Suprapubic skin (tissue), 3 donors: ENCODE results near the gene PSMG3.

Experiments
- POLR2A ChIP-seq, 2 donors: fragments of 450-650 bp; IDR thresholded peaks; one replicate each; pipeline ENCODE4 v1.6.1; 2017; ENCODE audit warnings: antibody characterized with exemption in 2 of 2, mild to moderate bottlenecking in 2 of 2, moderate library complexity in 2 of 2
- TF ChIP-seq, protein P1 (sequence below), 2 donors: fragments of 200-600 bp in 1 of 2; fragments of 450-650 bp in 1 of 2; sonication (generic) in 1 of 2; IDR thresholded peaks; one replicate each; pipeline ENCODE4 v1.5.1; 2016 to 2019; ENCODE audit warnings: antibody characterized with exemption in 2 of 2, mild to moderate bottlenecking in 1 of 2, moderate library complexity in 1 of 2

DNA sequence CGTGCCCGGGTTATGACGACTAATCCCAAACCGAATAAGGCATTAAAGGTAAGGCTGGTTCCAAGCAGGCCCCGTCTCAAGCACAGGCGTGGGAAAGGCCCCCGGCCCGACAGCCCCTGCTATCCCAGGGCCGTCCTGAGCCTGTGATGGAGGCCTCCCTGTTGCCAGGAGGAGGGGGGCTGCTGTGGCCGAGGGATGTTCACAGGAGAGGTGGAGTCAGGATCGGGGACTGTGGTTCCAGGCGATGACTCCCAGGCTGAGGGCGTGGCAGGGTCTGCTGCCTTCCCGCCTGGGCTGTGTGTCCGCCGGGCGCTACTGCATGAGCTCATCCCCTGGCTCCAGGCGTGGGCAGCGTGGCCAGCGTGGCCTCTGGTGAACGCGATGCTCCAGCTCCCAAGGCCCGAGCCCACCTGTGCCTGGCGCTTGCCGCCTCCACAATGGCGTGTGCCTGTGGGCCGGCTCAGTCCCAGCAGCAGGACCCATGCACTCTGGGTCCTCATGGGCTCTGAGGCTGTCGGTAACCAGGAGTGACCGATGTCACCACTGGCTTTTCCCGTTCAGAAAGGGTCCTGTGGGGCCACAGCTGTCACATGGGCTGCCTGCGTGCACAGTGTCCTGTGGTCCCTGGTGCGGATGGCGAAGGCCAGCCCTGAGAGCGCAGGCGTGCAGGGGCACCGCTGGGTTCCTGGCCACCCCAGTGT is 30.5 kb downstream of the PSMG3 start:
- no peak for TF ChIP-seq POLR2A (IDR thresholded peaks at IDR 0.05)
- TF ChIP-seq, protein P1, sequence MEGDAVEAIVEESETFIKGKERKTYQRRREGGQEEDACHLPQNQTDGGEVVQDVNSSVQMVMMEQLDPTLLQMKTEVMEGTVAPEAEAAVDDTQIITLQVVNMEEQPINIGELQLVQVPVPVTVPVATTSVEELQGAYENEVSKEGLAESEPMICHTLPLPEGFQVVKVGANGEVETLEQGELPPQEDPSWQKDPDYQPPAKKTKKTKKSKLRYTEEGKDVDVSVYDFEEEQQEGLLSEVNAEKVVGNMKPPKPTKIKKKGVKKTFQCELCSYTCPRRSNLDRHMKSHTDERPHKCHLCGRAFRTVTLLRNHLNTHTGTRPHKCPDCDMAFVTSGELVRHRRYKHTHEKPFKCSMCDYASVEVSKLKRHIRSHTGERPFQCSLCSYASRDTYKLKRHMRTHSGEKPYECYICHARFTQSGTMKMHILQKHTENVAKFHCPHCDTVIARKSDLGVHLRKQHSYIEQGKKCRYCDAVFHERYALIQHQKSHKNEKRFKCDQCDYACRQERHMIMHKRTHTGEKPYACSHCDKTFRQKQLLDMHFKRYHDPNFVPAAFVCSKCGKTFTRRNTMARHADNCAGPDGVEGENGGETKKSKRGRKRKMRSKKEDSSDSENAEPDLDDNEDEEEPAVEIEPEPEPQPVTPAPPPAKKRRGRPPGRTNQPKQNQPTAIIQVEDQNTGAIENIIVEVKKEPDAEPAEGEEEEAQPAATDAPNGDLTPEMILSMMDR (IDR thresholded peaks at IDR 0.05): no peak
